NCI-H2227 (cell line): Measurements from ENCODE around the gene SORL1.
"Not testable (repeated sequence)": the region's sequence is repeated elsewhere in the genome, so short reads cannot be mapped to it uniquely, and the experiment has no call there.

Experiments used
- DNase-seq: peaks from one replicate; lab custom pipeline; 2025; ENCODE audit not compliant: unreplicated experiment; lab: John Stamatoyannopoulos, UW

SORL1 gene

DNA sequence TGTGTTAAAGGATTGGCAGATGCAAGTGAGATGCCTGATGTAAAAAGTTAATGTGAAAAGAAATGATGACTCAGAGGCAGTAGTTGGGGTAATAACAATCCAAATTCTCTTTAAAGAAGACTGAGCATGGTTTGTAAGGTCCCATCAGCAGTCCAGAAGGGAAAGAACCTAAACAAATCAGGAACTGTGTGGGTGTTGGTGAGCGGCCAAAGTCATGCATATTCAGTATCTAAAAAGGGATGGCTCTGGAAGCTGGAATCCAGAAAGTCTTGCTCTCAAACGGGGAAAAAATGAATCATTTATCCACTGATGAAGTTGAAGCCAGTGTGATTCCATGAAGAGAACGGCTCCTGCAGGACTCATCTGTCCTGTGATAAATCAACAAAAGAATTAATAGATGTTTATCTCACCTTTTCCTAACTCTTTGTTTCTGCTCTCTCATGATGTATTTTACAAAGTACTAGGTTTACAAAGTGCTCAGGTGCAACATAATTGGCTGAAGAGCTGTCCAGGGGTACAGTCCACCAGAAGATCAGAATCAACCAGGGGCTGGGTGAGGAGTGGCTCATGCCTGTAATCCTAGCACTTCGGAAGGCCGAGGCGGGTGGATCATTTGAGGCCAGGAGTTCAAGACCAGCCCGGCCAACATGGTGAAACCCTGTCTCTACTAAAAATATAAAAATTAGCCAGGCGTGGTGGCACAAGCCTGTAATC lies 21.1 kb downstream of the SORL1 start:
- no peak for DNase-seq

DNA sequence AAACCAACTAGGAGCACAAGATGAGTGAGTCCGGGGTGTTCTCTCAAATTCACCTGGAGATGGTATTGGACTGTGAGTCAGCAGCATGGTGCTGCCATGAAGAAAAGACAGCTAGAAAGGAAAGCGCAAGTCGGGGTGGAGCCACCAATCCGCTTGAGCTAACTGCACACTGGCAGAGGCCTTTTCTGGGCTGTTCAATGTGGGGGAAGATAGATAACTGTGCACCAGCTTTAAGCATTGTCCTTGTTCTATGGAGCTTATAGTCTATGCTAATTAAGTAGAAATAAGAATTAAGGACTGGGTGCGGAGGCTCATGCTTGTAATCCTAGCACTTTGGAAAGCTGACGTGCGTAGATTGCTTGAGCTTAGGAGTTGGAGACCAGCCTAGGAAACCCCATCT lies 22.6 kb downstream of the SORL1 start:
- no peak for DNase-seq

DNA sequence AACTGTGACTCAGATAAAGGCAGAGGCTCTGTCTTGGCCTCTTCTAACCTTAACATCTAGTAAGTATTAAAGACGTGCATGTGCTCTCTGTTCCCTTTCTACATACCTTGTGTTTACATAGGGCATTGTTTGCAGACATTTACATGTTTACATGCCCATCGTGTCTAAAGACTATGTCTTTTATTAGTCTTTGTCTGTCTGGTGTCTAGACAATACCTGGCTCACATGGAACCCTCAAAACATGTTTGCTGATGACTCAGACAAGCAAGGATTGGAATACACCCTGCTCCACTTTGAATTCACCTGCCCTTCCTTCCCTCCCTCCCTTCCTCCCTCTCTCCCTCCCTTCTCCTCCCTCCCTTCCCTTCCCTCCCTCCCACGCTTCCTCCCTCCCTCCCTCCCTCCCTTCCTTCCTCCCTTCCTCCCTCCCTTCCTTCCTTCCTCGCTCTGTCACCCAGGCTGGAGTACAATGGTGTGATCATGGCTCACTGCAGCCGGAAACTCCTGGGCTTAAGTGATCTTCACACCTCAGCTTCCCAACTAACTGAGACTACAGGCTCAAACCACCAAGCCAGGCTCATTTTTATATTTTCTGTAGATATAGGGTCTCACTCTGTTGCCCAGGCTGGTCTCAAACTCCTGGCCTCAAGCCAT lies 24.4 kb downstream of the SORL1 start:
- DNase-seq, result no peak

DNA sequence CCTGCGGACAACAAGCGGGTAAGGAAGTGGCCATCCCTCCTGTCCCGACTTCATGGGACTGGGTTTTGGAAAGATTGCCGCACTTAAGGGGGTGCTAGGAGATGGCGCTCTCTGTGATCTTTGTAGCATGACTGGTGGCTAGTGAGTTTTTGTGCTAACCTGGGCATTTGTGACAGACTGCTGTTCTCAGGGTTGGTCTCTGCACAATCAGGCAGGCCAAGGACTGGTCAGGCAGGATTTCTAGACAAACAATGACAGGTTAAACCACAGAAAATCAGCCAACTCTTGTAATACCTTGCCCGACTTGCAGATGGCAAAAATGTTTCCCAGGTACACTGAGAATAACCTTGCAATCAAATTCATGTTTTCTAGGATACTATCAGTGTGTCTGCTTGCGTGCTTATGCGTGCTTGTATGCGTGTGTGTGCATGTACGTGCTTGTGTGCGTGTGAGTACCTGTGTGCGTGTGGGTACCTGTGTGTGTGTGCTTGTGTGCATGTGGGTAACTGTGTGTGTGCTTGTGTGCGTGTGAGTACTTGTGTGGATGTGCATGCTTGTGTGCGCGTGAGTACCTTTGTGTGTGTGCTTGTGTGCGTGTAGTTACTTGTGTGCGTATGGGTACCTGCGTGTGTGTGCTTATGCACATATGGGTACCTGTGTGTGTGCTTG lies 26.2 kb downstream of the SORL1 start:
- DNase-seq, result no peak

DNA sequence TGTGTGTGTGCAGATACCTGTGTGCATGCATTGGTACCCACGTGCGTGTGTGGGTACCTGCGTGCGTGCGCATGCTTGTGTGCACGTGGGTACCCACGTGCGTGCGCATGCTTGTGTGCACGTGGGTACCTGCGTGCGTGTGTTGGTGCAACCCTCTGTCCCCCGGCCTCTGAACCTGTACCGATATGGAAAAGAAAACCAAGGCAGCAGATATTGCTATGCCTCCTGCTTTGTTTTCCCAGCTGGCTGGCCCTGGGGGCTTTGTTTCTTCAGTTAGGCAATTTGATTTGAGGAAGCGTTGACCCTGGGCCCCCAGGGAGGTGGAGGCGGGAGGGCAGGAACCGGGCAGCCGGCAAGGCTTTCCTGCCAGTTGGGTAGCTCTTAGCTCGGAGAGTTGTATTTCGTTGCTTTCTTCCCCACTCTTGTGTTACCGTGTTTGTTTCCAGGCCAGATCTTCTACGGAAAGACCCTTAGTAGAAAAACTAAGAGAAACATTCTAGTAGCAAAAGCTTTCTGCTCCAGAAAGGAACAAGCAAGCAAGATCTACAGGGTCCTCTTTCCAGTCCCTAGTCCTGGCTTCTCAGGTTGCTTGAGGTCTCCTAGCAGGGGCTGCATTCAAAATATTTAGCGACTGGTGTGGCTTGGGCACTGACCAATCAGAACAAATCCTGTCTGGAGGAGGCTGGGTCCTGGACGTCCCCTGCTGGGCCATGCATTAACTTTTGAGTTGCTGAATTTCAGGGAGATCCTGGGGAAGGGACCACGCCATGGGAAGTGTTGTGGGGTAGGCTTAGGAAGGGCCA lies 27.0 kb downstream of the SORL1 start:
- no peak for DNase-seq

DNA sequence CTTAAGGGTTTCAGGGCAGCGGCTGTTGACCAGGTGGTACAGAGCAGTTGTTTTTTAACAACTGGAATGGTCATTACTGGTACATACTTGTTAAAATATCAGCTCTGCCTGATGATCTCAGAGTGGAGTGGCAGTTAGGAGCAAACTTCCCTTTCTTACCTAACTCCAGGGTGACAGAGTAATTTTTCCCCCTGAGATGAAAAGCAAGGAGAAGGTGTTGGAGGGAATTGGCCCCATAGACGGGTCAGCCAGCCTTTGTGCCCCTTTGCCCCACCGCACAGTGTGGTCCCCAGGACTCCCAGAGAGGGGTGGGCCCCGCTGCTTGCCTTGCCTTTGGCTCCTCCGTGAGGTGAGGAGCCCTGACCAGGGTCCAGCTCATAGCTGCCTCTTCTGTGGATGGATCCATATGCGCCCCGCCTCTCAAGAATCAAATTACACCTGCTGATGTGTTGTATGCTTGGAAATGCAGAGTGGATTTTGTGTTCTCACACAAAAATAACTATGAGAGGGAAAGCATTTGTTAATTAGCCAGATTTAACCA lies 27.7 kb downstream of the SORL1 start:
- no peak for DNase-seq

DNA sequence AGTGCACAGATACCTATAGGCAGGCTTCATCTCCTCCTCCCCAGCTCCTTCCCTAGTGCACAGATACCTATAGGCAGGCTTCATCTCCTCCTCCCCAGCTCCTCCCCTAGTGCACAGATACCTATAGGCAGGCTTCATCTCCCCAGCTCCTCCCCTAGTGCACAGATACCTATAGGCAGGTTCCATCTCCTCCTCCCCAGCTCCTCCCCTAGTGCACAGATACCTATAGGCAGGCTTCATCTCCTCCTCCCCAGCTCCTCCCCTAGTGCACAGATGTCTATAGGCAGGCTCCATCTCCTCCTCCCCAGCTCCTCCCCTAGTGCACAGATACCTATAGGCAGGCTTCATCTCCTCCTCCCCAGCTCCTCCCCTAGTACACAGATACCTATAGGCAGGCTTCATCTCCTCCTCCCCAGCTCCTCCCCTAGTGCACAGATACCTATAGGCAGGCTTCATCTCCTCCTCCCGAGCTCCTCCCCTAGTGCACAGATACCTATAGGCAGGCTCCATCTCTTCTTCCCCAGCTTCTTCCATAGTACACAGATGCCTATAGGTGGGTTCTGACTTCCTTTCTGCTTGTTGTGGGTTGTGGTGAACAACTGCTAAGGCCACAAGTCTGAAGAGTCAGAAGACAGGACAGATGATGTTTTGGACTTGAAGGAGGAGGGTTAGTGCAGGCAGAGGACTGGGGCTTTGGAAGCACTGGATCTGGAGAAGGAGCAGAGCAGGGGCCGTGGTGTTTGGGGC lies 29.5 kb downstream of the SORL1 start:
- DNase-seq, result not testable (repeated sequence)

DNA sequence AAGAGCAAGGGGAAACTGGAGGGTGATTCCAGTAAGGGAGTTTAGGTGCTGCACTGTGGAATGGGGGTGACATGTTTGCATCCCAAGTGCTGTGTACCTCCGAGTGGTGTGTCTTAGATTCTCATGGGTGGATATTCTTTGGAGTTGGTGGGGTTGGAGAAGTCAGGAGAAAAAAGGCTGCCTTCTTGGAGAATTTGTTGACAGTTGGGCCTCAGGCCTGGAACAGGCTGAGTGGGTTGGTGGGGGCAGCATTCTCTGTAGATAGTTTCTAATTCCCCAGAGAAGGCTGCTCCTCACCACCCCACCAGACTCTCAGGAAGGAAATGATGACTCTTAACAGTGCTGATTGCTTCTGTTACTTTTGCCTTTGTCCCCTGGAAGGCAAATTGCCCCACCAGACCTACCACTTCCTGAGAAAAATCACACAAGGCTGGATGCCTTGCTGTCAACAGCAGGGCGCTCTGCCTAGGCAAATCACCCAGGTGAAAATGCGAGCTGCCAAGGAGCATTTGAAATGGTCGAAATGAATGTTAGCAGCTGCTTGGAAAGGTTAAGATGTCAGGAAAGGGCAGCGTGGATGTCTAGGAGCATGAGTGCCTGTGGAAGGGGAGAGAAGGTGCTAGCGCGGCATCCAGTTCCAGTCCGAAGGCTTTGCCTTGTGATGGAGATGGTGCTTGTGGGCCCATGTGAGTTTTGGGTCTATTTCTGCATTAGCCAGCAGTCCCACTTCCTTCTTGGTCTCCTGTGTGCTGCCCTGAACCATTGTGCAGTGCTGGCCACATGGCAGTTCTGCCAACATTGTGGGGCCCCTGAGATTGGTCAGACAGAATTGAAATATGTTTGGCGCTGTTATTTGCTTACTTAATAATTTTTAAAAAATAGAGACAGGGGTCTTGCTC lies 30.4 kb downstream of the SORL1 start:
- DNase-seq, result no peak

DNA sequence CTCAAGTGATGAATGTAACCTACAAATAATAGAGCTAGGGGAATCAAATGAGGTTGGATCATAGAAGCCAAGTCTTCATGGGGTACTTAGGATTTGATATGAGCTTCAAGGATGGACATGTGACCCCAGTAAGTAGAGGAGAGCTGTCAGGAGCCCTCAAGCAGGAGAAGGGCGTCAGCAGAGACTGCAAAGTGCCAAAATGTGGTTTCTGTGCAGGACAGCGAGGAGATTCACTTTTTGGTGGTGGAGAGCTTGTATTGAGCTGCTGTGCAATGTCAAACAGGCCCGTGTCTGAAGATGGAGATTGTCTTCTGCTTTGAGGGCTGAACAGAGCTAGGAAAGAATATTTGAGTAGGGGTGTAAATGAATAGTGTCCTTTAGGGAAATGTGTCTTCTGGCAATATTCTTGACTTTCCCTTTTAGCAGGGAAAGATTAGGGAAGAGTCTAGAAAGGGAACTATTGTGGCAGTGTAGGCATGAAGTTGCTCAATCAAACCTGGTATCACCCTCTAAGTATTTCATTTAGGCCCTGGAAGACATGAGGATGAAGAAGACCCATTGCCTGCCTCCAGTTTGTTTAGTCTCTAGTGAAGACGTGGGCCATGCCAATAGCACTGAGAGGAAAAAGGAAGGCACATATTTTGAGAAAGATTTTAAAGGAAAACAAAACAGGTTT lies 31.8 kb downstream of the SORL1 start:
- DNase-seq, result no peak

DNA sequence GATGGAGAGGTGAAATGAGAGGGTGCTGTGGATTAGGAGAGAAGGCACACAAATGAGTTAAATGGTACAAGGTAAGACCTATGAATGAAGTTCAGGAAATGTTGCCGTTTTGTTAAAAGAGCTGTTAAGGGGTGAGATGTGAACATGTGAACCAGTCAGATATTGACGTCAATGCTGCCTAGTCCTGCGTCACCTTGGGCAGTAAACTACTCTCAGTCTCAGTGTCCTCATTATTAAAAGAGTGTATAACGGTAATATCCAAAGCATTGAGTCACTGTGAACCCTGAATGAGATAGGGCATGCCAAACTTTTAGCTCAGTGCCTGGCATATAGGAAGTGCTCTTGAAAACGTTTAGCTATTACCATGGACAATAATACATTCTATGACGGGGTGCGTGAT lies 33.1 kb downstream of the SORL1 start:
- no peak for DNase-seq

DNA sequence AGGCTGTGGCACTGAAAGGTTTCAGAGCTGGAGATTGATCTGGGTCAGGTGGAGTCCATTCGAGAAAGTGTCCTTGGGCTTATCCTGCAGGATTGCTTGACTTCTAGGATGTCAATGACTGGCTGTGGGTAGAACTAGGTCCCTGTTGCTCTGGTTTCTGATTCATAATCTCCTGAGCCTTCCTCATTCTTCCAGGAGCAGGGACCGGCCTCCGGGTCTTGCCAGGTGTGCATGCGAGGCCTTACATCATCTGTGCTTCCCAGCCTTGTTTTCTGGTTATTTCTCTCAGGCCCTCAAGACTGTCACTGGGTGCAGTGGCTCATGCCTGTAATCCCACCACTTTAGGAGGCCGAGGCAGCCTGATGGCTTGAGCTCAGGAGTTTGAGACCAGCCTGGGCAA lies 33.9 kb downstream of the SORL1 start:
- no peak for DNase-seq

DNA sequence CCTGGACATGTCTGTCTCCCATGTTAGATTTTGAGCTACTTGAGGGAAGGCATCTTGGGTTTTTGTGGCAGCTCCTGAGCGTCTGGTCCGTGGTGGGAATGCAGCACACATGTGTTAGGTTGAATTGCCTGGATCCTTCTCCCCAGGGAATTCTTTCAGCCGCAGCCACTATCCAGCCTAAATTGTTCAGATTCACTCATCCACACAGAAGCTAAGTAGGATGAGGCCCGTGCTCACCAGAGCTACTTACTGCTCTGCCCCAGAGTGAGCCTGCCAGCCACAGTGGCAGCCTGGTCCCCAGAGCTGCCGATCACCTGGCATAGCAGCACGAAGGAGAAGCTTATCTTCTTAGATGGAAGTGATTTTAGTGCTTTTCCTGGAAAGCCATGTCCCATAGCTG lies 35.1 kb downstream of the SORL1 start:
- DNase-seq, result no peak

DNA sequence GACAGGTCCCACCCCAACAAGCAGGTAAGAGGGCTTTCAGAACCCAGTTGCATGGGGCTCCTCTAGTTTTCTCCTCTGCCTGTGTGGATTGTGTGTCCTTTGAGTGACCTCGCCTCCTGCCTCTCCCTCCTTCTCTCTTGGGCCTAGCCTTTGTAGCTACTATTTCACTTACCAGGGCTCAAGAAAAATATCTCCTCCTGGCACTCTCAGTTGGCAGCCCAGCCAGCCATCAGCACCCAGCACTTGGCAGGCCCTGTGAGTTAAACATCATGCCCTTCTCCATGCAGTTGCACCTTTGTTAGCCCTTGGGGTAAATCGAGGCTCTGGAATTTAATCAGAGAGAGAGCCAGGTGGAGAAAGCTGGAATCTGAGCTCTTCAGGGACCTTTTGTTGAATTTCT lies 36.1 kb downstream of the SORL1 start:
- no peak for DNase-seq

DNA sequence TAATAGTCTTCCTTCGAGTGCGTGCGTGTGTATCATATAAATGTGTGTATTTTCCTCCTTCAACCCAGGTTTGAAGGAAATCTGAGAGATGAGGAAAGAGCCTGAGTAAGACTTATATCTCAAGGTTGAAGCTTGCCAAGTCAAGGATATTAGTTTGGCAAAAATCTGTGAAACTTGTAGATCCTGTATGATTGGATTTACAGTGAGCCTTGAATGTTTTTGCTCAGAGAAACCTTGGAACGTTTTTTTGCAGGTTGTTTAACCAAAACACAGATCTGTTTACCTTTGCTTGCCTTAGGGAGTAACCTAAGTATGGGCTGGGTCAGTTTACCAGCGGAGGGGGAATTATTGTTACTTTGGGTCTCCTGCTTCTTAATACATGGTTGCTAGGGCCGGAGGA lies 36.5 kb downstream of the SORL1 start:
- DNase-seq, result no peak

DNA sequence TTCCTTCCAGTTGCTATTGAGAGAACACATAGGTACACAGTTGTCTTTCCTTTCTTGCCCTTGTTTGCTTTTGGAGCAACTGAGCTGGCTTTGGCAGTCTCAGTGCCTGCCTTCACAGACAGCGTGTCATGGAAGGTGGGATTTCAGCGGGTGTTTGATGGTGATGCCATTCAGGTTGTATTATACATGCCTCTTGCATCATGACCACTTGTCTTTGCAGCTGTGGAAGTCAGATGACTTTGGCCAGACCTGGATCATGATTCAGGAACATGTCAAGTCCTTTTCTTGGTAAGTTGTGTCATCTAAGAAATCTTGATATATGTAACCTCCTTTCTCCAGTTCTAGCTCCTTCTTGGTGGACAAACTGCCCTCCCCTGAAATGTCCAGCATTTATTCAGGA lies 37.7 kb downstream of the SORL1 start:
- DNase-seq, result no peak

DNA sequence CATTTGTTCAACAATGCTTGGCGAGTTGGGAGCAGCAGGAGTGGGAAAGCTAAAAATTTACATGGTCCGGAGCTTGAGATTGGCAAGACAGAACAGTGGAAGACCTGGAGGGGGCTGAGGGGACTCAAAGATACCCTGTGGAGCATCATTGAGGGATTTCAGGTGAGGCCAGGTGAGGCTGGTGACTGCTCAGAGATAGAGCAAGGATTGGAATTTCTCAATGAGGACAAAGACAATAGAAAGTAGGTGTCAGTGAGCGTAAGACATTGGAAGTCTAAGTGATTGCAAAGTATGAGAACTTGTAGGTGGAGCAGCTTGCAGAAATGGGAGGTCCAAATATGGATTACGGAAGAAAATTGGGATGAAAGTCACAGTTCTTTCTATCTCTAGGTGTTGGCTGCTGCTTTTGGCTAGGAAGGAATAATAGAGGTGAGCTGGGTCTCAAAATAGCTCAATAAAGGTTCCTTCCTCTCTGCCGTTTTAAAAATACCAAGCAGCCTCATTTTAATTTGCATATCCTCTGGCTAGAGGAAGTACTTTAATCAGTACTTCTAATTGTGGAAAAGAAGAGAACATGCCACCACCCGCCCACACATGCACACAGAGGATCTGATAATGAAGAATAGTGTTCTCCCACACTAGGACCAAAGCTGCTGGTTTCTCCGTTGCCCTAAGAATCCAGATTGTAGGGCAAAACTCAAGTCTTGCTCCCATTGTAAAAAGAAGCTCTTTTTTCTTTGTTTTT lies 42.4 kb downstream of the SORL1 start:
- no peak for DNase-seq

DNA sequence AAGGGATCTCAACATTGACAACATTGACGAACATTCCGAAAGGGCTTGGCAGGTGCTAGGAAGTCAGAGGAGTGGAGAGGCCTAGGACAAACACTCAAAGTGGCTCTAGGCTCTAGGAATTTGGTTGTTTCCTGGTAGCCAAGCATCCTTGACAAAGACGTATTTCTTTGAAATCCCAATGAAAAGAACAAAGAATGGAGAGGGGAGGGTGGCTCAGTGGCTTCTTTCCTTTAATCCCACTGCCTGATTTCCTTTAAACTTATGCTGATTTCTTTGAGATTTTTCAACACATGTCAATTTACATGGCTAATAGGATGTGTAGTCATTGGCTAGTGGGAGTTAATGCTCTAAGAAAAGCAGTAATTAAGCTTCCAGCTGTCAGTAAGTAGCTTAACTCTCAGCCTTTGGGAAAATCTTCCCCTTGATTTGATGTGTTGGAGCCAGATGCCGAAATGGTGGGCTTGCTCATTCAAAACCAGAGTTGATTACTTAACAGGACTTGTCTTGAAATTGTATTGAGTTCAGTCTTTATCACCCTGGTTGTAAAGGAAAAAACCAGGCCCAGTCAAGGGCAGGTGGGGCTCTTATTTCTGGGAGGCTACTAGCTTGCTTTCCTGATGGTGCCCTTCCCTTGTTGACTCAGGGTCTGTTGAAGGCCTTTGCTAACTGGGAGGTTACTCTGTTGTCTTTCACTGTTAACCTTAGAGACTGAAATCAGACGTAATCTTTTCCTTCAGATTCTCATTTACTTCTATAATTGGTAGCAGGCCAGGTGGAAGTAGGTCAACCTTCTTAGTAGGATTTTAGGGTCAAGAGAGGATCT lies 45.3 kb downstream of the SORL1 start:
- no peak for DNase-seq

DNA sequence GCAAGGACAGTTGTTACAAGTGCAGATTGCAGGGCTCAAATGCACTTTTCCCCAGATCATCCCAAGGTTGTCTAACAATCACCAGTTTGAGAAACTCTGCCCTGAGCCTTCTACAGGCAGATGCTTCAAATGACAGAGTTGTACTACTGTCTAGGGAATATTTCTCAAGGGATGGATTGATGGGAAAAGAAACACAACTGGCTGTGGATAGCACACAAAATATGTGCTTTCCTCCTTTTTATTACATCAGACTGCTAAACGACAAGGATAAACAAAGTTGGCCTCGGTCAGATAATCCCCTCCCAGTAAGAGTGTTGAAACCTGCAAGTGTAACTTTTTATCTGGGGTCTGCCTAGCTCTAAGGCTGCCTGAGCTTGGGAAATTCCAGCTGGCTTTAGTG lies 47.3 kb downstream of the SORL1 start:
- no peak for DNase-seq
